Choroid plexus epithelial cell (primary cell): ENCODE data around the gene CAMKMT.

Source experiments
- DNase-seq: peaks from one replicate; pipeline ENCODE4 v3.0.0-alpha.2; 2010; ENCODE audit warnings: low read depth
- H3K4me3 ChIP-seq: 2 replicates; pipeline ENCODE4 v1.5.1; 2011; ENCODE audit warnings: low read depth, mild to moderate bottlenecking, control low read depth, low read length, moderate library complexity
- TF ChIP-seq, protein P1 (sequence below): conservative IDR thresholded peaks from 2 replicates; pipeline ENCODE4 v1.5.1; 2011; ENCODE audit warnings: low read depth, mild to moderate bottlenecking, control low read depth, inconsistent platforms, low read length, moderate library complexity

CAMKMT gene

DNA sequence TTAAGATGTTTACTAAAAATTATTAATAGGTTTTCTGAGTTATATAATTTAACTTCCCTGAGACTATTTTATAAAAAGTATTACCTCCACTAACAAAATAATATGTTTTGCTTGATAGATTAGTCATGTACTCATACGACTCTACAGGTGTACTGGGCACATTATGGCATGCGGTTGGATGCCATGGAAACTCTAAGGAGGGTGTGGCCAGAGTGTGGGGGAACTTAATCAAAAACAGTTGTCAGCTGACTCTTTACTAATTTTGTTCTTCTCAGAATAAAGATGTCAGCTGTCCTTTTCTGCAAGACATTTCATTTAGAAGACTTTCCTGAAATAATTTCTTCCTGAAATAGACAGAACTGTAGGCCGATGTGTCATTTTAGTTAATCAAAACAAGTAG lies 351.4 kb downstream of the CAMKMT start:
- TF ChIP-seq, protein P1, sequence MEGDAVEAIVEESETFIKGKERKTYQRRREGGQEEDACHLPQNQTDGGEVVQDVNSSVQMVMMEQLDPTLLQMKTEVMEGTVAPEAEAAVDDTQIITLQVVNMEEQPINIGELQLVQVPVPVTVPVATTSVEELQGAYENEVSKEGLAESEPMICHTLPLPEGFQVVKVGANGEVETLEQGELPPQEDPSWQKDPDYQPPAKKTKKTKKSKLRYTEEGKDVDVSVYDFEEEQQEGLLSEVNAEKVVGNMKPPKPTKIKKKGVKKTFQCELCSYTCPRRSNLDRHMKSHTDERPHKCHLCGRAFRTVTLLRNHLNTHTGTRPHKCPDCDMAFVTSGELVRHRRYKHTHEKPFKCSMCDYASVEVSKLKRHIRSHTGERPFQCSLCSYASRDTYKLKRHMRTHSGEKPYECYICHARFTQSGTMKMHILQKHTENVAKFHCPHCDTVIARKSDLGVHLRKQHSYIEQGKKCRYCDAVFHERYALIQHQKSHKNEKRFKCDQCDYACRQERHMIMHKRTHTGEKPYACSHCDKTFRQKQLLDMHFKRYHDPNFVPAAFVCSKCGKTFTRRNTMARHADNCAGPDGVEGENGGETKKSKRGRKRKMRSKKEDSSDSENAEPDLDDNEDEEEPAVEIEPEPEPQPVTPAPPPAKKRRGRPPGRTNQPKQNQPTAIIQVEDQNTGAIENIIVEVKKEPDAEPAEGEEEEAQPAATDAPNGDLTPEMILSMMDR = no peak
- no peak for DNase-seq
- no peak overlapping the region for H3K4me3 ChIP-seq

DNA sequence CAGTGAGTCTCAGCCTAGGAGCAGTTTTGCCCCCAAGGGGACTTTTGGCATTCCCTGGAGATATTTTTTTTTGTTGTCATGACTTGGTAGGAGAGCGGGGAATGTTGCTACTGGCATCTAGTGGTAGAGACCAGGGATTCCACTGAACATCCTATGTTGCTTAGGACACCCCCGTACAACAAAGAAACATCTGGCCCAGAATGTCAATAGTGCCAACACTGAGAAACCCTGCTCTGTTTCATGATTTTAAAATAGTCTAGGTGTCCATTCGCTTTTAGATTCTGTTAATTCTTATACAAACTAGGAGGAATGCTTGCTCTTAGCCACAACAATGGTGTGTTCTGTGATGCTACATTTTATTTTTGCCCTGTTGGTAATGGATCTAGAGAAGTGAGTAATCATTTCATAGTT lies 353.9 kb downstream of the CAMKMT start:
- TF ChIP-seq, protein P1 = peak; percentile 76
- peak; percentile 70 for DNase-seq
- H3K4me3 ChIP-seq = no peak overlapping the region

DNA sequence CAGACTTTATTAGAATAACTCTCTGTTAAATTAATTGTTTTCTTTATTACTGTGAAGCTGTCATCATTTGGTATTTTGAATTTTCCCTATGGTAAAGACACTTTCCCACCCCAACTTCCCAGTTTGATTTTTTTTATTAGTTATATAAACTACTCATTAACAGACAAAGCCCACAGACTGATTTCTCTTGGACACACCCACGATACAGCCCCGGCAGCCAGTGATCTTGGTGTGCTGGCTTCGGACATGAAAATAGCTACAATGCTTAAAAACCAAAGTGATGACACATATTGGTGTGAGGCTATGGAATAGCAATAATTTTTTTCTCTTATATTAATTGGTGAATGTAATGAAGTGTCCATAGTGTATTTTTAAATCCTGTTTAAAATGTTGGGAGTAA lies 354.4 kb downstream of the CAMKMT start:
- DNase-seq = no peak
- TF ChIP-seq, protein P1 = no peak
- H3K4me3 ChIP-seq = no peak overlapping the region

DNA sequence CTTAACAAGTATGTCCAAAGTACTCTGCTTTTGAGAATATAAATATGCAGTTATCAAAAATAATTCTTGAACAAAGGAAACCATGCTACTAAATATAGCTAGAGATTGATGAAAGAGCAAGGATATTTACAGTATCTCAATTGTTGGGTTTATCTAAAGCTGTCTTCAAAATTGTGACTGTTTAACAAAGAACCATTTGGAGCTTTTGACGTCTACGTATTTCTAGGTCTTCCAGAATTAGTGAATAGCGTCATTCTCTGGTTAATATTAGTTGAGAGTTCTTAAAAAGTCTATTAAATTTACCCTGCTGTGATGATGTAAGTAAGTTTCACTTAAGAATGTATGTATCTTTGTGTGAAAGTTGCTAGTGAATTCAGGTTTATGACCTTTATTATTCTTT lies 356.7 kb downstream of the CAMKMT start:
- H3K4me3 ChIP-seq = no peak overlapping the region
- TF ChIP-seq, protein P1 = no peak
- DNase-seq = no peak

DNA sequence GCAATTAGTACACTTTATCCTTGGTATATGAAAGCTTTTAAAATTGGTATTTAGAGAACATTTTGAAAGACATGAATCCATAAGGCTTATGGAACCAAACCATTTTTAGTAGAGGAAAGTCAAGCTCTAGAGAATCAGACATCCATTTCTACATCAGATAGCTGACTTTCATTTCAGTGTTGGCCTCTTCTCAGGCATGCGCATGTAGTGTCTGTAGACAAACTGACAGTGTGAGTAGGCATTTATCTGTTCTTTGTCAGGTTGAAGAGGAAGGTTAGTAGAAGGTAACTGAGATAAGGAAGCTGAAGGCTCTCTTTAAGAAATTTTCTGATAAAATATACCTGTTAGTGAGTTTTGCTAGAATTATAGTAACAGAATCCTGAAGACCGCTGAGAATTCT lies 357.8 kb downstream of the CAMKMT start:
- no peak for DNase-seq
- TF ChIP-seq, protein P1 = no peak
- no peak overlapping the region for H3K4me3 ChIP-seq

DNA sequence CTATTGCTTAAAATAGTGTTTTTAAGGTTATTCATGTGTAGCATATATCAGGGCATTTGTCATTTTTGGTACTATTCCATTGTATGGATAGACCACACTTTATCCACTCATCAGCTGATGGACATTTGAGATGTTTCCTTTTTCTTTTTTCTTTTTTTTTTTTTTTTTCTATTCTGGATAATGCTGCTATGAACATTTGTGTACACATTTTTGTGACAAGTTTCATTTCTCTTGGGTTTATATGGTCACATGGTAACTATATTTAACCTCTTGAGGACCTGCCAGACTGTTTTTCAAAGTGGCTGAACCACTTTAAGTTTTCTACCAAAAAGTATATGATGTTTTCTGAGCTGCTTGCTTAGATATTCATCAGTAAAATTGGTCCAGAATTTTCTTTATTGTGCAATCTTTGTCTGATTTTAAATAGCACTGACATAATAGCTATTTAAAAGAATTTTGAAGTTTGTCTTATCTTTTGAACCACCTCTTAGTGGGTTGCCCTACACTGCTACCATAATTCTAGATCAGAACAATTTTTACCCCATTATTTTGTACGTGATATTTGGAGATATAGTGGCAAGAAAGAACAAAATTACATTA lies 360.4 kb downstream of the CAMKMT start:
- TF ChIP-seq, protein P1 = no peak
- no peak for DNase-seq

DNA sequence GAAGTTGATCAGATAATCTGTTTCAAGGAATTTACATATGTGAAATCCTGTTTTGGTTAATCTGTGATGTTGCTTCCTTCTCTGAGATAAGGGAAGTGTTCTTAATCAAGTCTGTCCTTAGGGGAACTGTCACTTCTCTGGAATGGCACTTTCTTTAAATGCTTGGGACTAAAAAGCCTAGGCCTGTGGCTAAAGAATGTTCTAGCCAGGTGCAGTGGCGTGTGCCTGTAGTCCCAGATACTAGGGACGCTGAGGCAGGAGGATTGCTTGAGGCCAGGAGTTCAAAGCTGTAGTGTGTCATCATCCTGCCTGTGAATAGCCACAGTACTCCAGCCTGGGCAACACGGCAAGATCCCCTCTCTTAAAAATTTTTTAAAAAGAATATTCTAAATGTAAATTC lies 362.2 kb downstream of the CAMKMT start:
- DNase-seq = no peak
- TF ChIP-seq, protein P1 = no peak
- H3K4me3 ChIP-seq = no peak overlapping the region

More for the DNA sequence above, 360.4 kb downstream of the CAMKMT start:
- H3K4me3 ChIP-seq = no peak overlapping the region
